HCT116 (cell line): ENCODE measurements around the gene RNU11. TPM values are rescaled to one million over a fixed set of nuclear protein-coding genes. Genes with fewer than 3 reads are reported as not detected.

ENCODE experiments used
- total RNA-seq: library from RNA; stranded (reverse); gene quantifications from one replicate; pipeline ENCODE4 v1.2.1, GENCODE V29; 2021; ENCODE audit not compliant: unreplicated experiment

The RNU11 gene
- total RNA-seq, 1 experiment from 2014 or later, result not detected

Other genes with a start within 250 kb of the RNU11 start
- gene RCC1, start 142.6 kb upstream of the RNU11 start, total RNA-seq, result 124 TPM
- 29.7 TPM for gene TRNAU1AP, start 95.5 kb upstream of the RNU11 start, total RNA-seq
- not detected for gene RAB42, start 56.3 kb upstream of the RNU11 start, total RNA-seq
- gene TAF12, start 5.5 kb upstream of the RNU11 start, total RNA-seq, result 39.0 TPM
- gene GMEB1, start 20.2 kb downstream of the RNU11 start, total RNA-seq, result 19.8 TPM
- gene YTHDF2, start 88.3 kb downstream of the RNU11 start, total RNA-seq, result 90.6 TPM
- not detected for gene OPRD1, start 163.6 kb downstream of the RNU11 start, total RNA-seq